ENCODE measurements around the gene ELMO1.

DNA sequence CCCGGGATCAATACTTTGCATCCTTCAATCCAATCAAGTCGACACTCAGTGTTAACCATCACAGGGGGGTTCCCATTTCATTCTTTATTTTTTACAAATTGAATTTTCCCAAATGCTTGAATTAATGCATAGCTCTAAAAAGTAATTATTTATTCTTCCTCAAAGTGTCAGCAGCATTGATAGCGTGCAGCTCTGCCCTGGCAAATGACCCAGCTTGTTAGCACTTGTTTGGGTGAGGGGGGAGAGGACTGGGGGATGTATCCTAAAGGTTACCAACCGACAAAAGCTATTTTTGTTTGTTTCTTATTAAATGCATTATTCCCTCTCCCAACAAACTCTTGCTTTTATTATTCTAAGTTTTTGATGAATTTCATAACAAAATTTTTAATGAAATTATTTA lies 27.0 kb upstream of the ELMO1 start:
- no peak for TF ChIP-seq TARDBP (IDR thresholded peaks at IDR 0.05)
- TF ChIP-seq FOXM1 (IDR thresholded peaks at IDR 0.05; ENCODE audit: borderline replicate concordance), result no peak
- TF ChIP-seq FOXA1 (IDR thresholded peaks at IDR 0.05), result no peak
- no peak for TF ChIP-seq BHLHE40 (IDR thresholded peaks at IDR 0.05; ENCODE audit: borderline replicate concordance)
- no peak for TF ChIP-seq SP1 (IDR thresholded peaks at IDR 0.05)
- no peak for TF ChIP-seq L3MBTL2 (conservative IDR thresholded peaks at IDR 0.05)
- no peak for TF ChIP-seq HDGF (IDR thresholded peaks at IDR 0.05; ENCODE audit: borderline replicate concordance)
